Karpas-422 (cell line): ENCODE data around the gene NLRP12. TPM values are rescaled to one million over a fixed set of nuclear protein-coding genes. Genes with fewer than 3 reads are reported as not detected.
"Not testable (repeated sequence)": the region's sequence is repeated elsewhere in the genome, so short reads cannot be mapped to it uniquely, and the experiment has no call there.

Experiments used
- DNase-seq: peaks from one replicate; pipeline ENCODE4 v3.0.0-alpha.2; 2015
- H2AFZ ChIP-seq: fragments of 200-600 bp; sonication (generic); 2 replicates; pipeline ENCODE4 v1.6.1; 2014; ENCODE audit warnings: antibody characterized with exemption, low read length, mixed read lengths
- H3K27ac ChIP-seq: fragments of 200-600 bp; sonication (generic); 2 replicates; pipeline ENCODE4 v1.5.1; 2014; ENCODE audit warnings: mild to moderate bottlenecking, low read length, moderate library complexity
- H3K27me3 ChIP-seq: fragments of 200-600 bp; sonication (generic); 2 replicates; pipeline ENCODE4 v1.6.1; 2014; ENCODE audit warnings: low read length, mixed read lengths
- H3K36me3 ChIP-seq: fragments of 200-600 bp; sonication (generic); 2 replicates; pipeline ENCODE4 v1.6.1; 2014; ENCODE audit warnings: low read length, mixed read lengths; ENCODE audit not compliant: insufficient read depth
- H3K4me1 ChIP-seq: fragments of 200-600 bp; sonication (generic); 2 replicates; pipeline ENCODE4 v1.6.1; 2014; ENCODE audit warnings: mild to moderate bottlenecking, low read length, mixed read lengths
- H3K4me2 ChIP-seq: fragments of 200-600 bp; sonication (generic); 2 replicates; pipeline ENCODE4 v1.6.1; 2014; ENCODE audit warnings: low read length, low read depth, mild to moderate bottlenecking; ENCODE audit not compliant: poor library complexity, severe bottlenecking
- H3K4me3 ChIP-seq: fragments of 200-600 bp; sonication (generic); 2 replicates; pipeline ENCODE4 v1.5.1; 2014; ENCODE audit warnings: mild to moderate bottlenecking, antibody characterized with exemption, low read length, mixed read lengths
- H3K79me2 ChIP-seq: fragments of 200-600 bp; sonication (generic); 2 replicates; pipeline ENCODE4 v1.6.1; 2014; ENCODE audit warnings: mild to moderate bottlenecking, low read length, mixed read lengths
- H3K9ac ChIP-seq: fragments of 200-600 bp; sonication (generic); 2 replicates; pipeline ENCODE4 v1.6.0; 2014; ENCODE audit warnings: low read length
- H3K9me2 ChIP-seq: fragments of 200-600 bp; sonication (generic), shearing (Covaris generic); replicated peaks from 2 replicates; pipeline ENCODE4 v1.6.0; 2014; ENCODE audit warnings: mild to moderate bottlenecking, low read length, moderate library complexity; ENCODE audit not compliant: insufficient read depth
- H3K9me3 ChIP-seq: fragments of 300-700, 200-600 bp; sonication (generic); 2 replicates; pipeline ENCODE4 v1.6.1; 2014; ENCODE audit warnings: low read length, mixed read lengths
- H4K20me1 ChIP-seq: fragments of 200-600 bp; sonication (generic); 2 replicates; pipeline ENCODE4 v1.6.1; 2014; ENCODE audit warnings: mild to moderate bottlenecking, antibody characterized with exemption, low read length, low read depth; ENCODE audit not compliant: insufficient read depth
- total RNA-seq: library from RNA; depleted of rRNA; stranded (reverse); fragments of >200 nt; shearing (Covaris generic); gene quantifications from 2 replicates; pipeline ENCODE4 v1.2.3, GENCODE V29; 2014; ENCODE audit warnings: low replicate concordance

The NLRP12 gene
- total RNA-seq, 1 experiment from 2014 or later: not detected

DNA sequence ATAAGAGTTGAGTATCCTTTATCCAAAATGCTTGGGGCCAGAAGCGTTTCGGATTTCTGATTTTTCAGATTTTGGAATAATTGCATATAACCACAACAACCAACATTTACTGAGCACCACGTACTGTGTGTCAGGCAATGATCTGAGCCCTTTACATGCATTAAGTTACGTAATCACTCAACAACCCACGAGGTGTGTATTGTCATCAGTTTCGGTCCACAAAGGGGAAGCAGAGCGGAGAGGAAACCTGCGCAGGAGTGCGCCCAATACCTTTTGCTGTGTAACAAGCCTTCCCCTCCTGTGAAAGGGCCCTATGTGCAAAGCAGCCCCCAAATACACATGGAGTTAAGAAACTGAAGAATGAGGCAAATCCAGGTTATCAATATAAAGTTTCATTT, 20.7 kb upstream of the NLRP12 start:
- no peak overlapping the region for H2AFZ ChIP-seq
- no peaks in the 10 kb centered on the region for H3K4me1 ChIP-seq
- H3K9ac ChIP-seq: no peak overlapping the region
- no peaks in the 10 kb centered on the region for H4K20me1 ChIP-seq
- H3K9me3 ChIP-seq: no peaks in the 10 kb centered on the region
- no peak overlapping the region for H3K4me3 ChIP-seq
- no peaks in the 10 kb centered on the region for H3K9me2 ChIP-seq
- no peak for DNase-seq
- no peak overlapping the region for H3K4me2 ChIP-seq
- no peak overlapping the region for H3K27ac ChIP-seq
- H3K36me3 ChIP-seq: no peaks in the 10 kb centered on the region
- H3K27me3 ChIP-seq: no peaks in the 10 kb centered on the region
- H3K79me2 ChIP-seq: no peaks in the 10 kb centered on the region

DNA sequence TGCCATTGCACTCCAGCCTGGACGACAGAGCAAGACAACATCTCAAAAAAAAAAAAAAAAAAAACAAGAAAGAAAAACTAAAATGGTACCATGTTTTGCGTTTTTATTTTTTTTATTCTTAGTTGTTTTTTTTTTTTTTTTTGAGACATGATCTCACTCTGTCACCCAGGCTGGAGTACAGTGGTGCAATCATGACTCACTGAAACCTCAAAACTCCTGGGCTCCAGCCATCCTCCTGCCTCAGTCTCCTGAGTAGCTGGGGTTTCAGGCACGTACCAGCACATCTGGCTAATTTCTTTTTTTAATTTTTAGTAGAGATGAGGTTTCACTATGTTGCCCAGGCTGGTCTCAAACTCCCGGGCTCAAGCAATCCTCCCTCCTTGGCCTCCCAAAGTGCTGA, 16.8 kb upstream of the NLRP12 start:
- H3K27me3 ChIP-seq, H3K9me2 ChIP-seq, H3K4me1 ChIP-seq, H3K9ac ChIP-seq, H4K20me1 ChIP-seq, H3K79me2 ChIP-seq, H3K4me2 ChIP-seq, H3K27ac ChIP-seq, H3K4me3 ChIP-seq, H3K9me3 ChIP-seq, H2AFZ ChIP-seq, DNase-seq, H3K36me3 ChIP-seq: not testable (repeated sequence)

DNA sequence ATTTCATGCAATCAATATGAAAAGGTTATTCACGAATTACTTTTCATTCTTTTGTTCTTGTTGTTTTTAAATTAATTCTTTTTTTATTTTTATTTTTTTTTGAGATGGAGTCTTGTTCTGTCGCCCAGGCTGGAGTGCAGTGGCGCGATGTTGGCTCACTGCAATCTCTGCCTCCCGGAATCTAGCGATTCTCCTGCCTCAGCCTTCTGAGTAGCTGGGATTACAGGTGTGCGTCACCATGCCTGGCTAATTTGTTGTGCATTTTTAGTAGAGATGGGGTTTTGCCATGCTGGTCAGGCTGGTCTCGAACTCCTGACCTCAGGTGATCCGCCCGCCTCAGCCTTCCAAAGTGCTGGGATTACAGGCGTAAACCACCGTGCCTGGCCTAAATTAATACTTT, 16.1 kb upstream of the NLRP12 start:
- not testable (repeated sequence) for DNase-seq, H3K9ac ChIP-seq, H4K20me1 ChIP-seq

DNA sequence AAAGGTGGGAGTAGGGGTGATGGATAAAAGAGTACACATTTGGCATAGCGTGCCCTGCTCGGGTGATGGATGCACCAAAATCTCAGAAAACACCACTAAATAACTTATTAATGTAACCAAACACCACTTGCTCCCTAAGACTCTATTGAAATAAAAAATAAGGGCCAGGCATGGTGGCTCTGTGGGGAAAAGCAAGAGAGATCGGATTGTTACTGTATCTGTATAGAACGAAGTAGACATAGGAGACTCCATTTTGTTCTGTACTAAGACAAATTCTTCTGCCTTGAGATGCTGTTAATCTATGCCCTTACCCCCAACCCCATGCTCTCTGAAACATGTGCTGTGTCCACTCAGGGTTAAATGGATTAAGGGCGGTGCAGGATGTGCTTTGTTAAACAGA, 14.3 kb upstream of the NLRP12 start:
- H3K9me2 ChIP-seq, H3K9me3 ChIP-seq, H3K27me3 ChIP-seq, H3K4me2 ChIP-seq, DNase-seq, H4K20me1 ChIP-seq, H3K4me1 ChIP-seq, H3K27ac ChIP-seq, H3K36me3 ChIP-seq, H3K4me3 ChIP-seq, H3K9ac ChIP-seq, H3K79me2 ChIP-seq, H2AFZ ChIP-seq: not testable (repeated sequence)

More for the DNA sequence above, 16.1 kb upstream of the NLRP12 start:
- not testable (repeated sequence) for H3K27me3 ChIP-seq, H3K36me3 ChIP-seq, H3K4me1 ChIP-seq, H2AFZ ChIP-seq, H3K9me2 ChIP-seq, H3K4me3 ChIP-seq, H3K27ac ChIP-seq, H3K9me3 ChIP-seq, H3K4me2 ChIP-seq, H3K79me2 ChIP-seq

DNA sequence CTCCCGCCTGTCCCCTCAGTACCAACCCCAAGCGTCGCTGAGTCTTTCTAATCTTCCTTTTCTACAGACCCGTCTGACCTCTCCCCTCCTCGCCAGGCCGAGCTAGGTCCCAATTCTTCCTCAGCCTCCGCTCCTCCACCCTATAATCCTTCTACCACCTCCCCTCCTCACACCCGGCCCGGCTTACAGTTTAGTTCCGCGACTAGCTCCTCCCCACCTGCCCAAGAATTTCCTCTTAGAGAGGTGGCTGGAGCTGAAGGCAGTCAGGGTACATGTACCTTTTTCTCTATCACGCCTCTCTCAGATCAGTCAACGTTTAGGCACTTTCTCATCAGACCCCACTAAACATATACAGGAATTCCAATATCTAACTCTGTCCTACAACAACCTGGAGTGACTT, 8.7 kb upstream of the NLRP12 start:
- H3K4me2 ChIP-seq, H3K36me3 ChIP-seq, H3K27ac ChIP-seq, H3K9me3 ChIP-seq, H3K27me3 ChIP-seq, H3K4me3 ChIP-seq, H2AFZ ChIP-seq, H3K9me2 ChIP-seq, H4K20me1 ChIP-seq, H3K4me1 ChIP-seq, DNase-seq, H3K9ac ChIP-seq, H3K79me2 ChIP-seq: not testable (repeated sequence)

DNA sequence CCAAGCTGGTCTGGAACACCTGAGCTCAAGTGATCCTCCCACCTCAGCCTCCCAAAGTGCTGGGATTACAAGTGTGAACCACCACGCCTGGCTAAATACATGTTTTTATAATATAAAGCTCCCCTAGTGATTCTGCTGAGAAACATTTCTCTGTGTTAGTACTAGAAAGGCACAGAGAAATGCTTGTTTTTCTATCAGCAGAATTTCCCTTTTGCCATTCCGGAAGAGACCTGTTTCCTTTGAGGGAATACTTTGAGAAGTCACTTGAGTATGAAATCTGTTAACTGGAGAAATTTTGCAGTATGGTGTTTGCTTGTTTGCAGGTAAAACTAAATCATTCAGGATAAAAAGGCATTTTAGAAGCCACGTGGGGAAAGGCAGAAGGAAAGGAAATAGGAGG, 4.4 kb upstream of the NLRP12 start:
- Histone ChIP-seq H3K4me2 (no peak overlapping the region), H3K9ac (no peak overlapping the region), H3K9me2 (no peaks in the 10 kb centered on the region), H3K36me3 (no peaks in the 10 kb centered on the region), H3K9me3 (no peaks in the 10 kb centered on the region), H4K20me1 (no peaks in the 10 kb centered on the region), H3K4me1 (no peaks in the 10 kb centered on the region), H3K27me3 (no peaks in the 10 kb centered on the region), H3K27ac (no peak overlapping the region), H3K4me3 (no peak overlapping the region), H3K79me2 (no peaks in the 10 kb centered on the region), H2AFZ (no peak overlapping the region)
- DNase-seq: no peak

DNA sequence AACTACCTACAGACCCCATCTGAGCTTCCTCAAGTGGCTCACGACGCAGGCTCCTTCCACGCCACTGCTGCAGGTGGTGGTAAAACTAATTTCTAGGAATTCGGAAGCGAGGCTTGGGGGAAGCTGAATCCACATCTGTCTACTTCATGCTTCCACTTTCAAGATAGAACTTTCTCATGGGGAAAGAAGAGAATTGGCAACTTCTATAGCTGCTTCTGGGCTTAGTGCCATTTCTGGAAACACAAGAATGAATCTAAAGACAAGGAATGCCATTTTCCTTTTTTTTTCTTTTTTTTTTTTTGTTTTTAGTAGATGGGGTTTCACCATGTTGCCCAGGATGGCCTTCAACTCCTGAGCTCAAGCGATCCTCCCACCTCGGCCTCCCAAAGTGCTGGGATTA, 2.8 kb upstream of the NLRP12 start:
- Histone ChIP-seq H3K9me2 (no peaks in the 10 kb centered on the region), H3K4me1 (no peaks in the 10 kb centered on the region), H3K9me3 (no peaks in the 10 kb centered on the region), H3K27me3 (no peaks in the 10 kb centered on the region), H2AFZ (no peak overlapping the region), H3K36me3 (no peaks in the 10 kb centered on the region), H3K4me2 (no peak overlapping the region), H3K27ac (no peak overlapping the region), H3K9ac (no peak overlapping the region), H3K4me3 (no peak overlapping the region), H4K20me1 (no peaks in the 10 kb centered on the region), H3K79me2 (no peaks in the 10 kb centered on the region)
- DNase-seq: no peak

DNA sequence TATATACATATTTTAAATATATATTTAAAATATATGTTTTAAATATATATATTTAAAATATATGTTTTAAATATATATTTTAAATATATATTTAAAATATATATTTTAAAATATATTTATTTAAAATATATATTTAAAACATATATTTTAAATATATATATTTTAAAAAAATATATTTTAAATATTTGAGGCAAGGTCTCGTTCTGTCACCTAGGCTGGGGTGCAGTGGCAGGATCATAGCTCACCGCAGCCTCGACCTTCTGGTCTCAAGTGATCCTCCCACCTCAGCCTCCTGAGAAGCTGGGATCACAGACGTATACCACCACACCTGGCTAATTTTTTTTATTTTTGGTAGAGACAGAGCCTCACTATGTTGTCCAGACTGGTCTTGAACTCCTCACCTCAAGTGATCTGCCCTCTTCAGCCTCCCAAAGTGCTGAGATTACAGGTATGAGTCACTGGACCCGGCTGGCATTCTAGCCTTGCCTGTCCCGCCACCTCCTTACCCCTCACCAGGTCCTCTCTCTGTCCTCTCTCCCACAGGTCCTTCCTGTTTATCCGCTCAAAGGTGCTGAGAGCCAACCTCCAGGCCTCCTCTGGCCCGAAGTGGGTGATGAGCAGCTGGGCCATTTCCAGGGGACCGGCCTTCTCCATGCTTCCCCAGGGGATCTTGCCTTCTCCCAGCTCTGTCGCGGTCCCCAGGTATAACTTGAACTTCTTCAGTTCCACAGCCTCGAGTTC, 564 bp downstream of the NLRP12 start:
- H3K4me1 ChIP-seq: no peaks in the 10 kb centered on the region
- H3K9ac ChIP-seq: no peak overlapping the region
- H3K4me2 ChIP-seq: no peak overlapping the region
- no peak for DNase-seq
- H3K4me3 ChIP-seq: no peak overlapping the region
- H3K9me2 ChIP-seq: no peaks in the 10 kb centered on the region
- H2AFZ ChIP-seq: no peak overlapping the region
- no peaks in the 10 kb centered on the region for H3K79me2 ChIP-seq
- H3K27ac ChIP-seq: no peak overlapping the region
- H3K27me3 ChIP-seq: no peaks in the 10 kb centered on the region
- H3K9me3 ChIP-seq: no peaks in the 10 kb centered on the region
- H3K36me3 ChIP-seq: no peaks in the 10 kb centered on the region
- H4K20me1 ChIP-seq: no peaks in the 10 kb centered on the region

DNA sequence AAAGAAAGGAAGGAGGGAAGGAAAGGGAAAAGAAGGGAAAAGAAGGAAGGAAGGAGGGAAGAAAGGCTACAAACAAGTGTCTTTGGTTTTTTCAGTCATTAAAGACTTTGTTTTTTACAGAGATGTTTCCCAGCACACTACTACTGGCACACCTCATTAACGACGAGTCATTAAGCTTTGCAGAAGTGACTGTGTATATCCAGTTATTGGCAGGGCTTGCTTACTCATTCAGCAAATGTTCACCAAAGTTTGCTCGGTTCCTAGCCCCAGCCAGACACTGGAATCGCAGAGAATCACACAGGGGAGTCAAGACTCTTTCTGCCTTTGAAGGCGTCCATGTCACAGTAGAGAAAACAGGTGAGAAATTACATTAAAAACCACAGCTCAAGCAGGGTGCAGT, 4.3 kb downstream of the NLRP12 start:
- Histone ChIP-seq H2AFZ (no peak overlapping the region), H3K4me3 (no peak overlapping the region), H4K20me1 (no peaks in the 10 kb centered on the region), H3K9ac (no peak overlapping the region), H3K4me1 (no peaks in the 10 kb centered on the region), H3K9me2 (no peaks in the 10 kb centered on the region), H3K9me3 (no peaks in the 10 kb centered on the region), H3K27me3 (no peaks in the 10 kb centered on the region), H3K36me3 (no peaks in the 10 kb centered on the region), H3K79me2 (no peaks in the 10 kb centered on the region), H3K27ac (no peak overlapping the region), H3K4me2 (no peak overlapping the region)
- DNase-seq: no peak
